Breast epithelium (tissue), 4 donors: ENCODE results near the gene EP400. TPM values are rescaled to one million over a fixed set of nuclear protein-coding genes. Genes with fewer than 3 reads are reported as not detected.
A peak's percentile ranks its signal among the peaks of the same experiment; 100 is the strongest.
"Not testable (repeated sequence)": the region's sequence is repeated elsewhere in the genome, so short reads cannot be mapped to it uniquely, and the experiment has no call there.

Experiments used
- DNase-seq, 2 donors: peaks; one replicate each; pipeline ENCODE4 v3.0.0-alpha.2; 2019; ENCODE audit warnings: low spot score in 2 of 2
- H3K27ac ChIP-seq, 2 donors: fragments of 200-600 bp; sonication (generic) in 1 of 2; one replicate each; pipeline ENCODE4 v1.5.1; 2016 to 2019; ENCODE audit warnings: mild to moderate bottlenecking in 1 of 2
- H3K27me3 ChIP-seq, 2 donors: fragments of 200-600 bp; sonication (generic) in 1 of 2; one replicate each; pipeline versions ENCODE4 v1.5.1 to v1.6.0; 2017 to 2019; ENCODE audit warnings: control low read depth in 1 of 2, mild to moderate bottlenecking in 1 of 2
- H3K36me3 ChIP-seq: fragments of 200-600 bp; one replicate; pipeline ENCODE4 v1.5.1; 2019
- H3K4me1 ChIP-seq, 2 donors: fragments of 200-600 bp; sonication (generic); one replicate each; pipeline ENCODE4 v1.5.1; 2016 to 2019; ENCODE audit warnings: control low read depth in 1 of 2
- H3K4me3 ChIP-seq, 3 donors: fragments of 200-600 bp; sonication (generic); 1 replicate in 2 of 3; 2 replicates in 1 of 3; pipeline ENCODE4 v1.5.1; 2016 to 2019; ENCODE audit warnings: mild to moderate bottlenecking in 3 of 3, moderate library complexity in 2 of 3
- H3K9me3 ChIP-seq, 2 donors: fragments of 200-600 bp; sonication (generic) in 1 of 2; one replicate each; pipeline ENCODE4 v1.5.1; 2016 to 2019; ENCODE audit warnings: control low read depth in 1 of 2
- CTCF ChIP-seq, 3 donors: fragments of 450-650 bp; IDR thresholded peaks; one replicate each; pipeline ENCODE4 v1.5.1; 2016 to 2017; ENCODE audit warnings: antibody characterized with exemption in 3 of 3, mild to moderate bottlenecking in 3 of 3, moderate library complexity in 3 of 3
- POLR2A ChIP-seq: fragments of 450-650 bp; IDR thresholded peaks from one replicate; pipeline ENCODE4 v1.6.1; 2016; ENCODE audit warnings: antibody characterized with exemption, mild to moderate bottlenecking, moderate library complexity
- POLR2AphosphoS5 ChIP-seq, 3 donors: sonication (generic); formaldehyde crosslinking; IDR thresholded peaks; one replicate each; pipeline ENCODE4 v1.6.1; 2017; ENCODE audit warnings: antibody characterized with exemption in 3 of 3
- intact Hi-C: fragments of 100-400 bp; cut with DNase I; formaldehyde crosslinking; loops from one replicate; pipeline ENCODE4 v1.15.1; 2023; ENCODE audit warnings: low total_unique reads
- total RNA-seq, 3 donors: library from RNA; depleted of rRNA; stranded (reverse); fragments of >200 nt; gene quantifications; one replicate each; pipeline ENCODE4 v1.1.0, GENCODE V29; 2016

Gene EP400
- total RNA-seq, 3 donors from 2014 or later, result 20.3 to 27.2 (median 24.4) TPM

DNA sequence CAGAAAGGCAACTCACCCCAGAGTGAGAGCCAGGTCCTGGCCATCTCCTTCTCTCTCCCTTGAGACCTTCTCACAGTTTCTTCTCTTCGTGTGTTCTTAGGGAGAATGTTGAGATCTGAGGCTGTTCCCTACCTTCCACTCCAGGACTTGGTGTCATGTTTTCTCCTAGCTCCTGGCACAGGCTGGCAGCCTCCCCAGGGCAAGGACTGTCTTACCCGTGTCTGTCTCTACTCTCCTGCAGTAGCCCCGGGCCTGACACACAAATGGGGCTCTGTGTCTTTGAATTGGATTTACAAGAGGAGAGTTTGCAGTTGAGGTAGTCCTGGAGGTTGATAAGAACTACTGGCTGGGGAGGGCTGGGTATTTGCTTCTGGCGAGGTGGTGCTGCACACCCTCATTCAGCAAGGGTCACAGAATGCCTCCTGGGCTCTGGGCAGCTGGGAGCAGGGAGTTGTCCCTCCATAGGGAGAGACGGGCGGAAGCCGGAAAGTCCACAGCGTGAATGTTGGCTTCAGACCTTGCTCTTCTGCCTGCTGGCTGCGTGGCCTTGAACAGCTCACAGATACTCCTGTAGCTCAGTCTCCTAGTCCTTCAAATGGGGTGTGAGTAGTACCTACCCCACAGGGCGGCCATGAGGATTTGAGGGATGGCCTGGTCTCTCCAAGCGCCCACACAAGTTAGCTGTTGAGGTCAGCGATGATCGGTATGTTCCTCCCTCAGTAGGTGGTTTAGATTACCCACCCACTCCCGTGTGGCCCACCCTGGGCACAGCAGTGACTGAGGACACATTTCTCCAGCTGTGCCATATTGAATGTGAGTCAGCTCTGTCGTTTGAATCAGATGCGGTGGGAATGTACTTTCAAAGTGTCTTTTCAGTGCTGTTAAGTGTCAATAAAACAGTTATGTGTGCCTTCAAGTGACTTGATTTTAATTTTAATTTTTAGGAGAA, 10.2 kb downstream of the EP400 start:
- peak in 1 of 2 donors; percentile 42 for DNase-seq
- no peak overlapping the region for H3K4me3 ChIP-seq
- intact Hi-C loops, result no loop called here
- no peaks in the 10 kb centered on the region for H3K4me1 ChIP-seq
- H3K27ac ChIP-seq, result no peak overlapping the region
- no peak for TF ChIP-seq POLR2AphosphoS5 (IDR thresholded peaks at IDR 0.05)
- TF ChIP-seq POLR2A, result no peak
- no peak for TF ChIP-seq CTCF (IDR thresholded peaks at IDR 0.05)
- no peaks in the 10 kb centered on the region for H3K36me3 ChIP-seq
- H3K9me3 ChIP-seq, result no peaks in the 10 kb centered on the region
- H3K27me3 ChIP-seq, result no peaks in the 10 kb centered on the region

DNA sequence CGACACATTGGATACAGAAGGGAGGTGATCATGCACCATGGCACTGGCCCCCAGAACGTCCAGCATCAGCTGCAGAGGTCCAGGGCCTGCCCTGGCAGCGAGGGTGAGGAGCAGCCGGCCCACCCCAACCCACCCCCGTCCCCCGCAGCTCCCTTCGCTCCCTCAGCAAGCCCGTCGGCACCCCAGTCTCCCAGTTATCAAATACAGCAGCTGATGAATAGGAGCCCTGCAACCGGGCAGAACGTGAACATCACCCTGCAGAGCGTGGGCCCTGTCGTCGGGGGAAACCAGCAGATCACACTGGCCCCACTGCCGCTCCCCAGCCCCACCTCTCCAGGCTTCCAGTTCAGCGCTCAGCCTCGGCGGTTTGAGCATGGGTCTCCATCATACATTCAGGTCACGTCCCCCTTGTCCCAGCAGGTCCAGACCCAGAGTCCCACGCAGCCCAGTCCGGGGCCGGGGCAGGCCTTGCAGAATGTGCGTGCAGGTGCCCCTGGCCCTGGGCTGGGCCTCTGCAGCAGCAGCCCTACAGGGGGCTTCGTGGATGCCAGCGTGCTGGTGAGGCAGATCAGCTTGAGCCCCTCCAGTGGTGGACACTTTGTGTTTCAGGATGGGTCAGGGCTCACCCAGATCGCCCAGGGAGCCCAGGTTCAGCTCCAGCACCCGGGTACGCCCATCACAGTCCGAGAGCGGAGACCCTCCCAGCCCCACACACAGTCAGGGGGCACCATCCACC, 11.0 kb downstream of the EP400 start:
- H3K4me1 ChIP-seq, H3K36me3 ChIP-seq, H3K4me3 ChIP-seq, H3K27me3 ChIP-seq, H3K27ac ChIP-seq, intact Hi-C loops, H3K9me3 ChIP-seq: not testable (repeated sequence)
- DNase-seq, result peak in 1 of 2 donors; percentile 19

GRCh38 chr12:131961328-131961727, 11.6 kb downstream of the EP400 start:
- H3K36me3 ChIP-seq, H3K27ac ChIP-seq, H3K4me1 ChIP-seq, H3K27me3 ChIP-seq, H3K4me3 ChIP-seq, intact Hi-C loops, H3K9me3 ChIP-seq, DNase-seq: not testable (repeated sequence)

GRCh38 chr12:131962069-131962468, 12.3 kb downstream of the EP400 start:
- intact Hi-C loops, result no loop called here
- TF ChIP-seq POLR2A (no peak), CTCF (IDR thresholded peaks at IDR 0.05) (no peak), POLR2AphosphoS5 (IDR thresholded peaks at IDR 0.05) (no peak)
- H3K9me3 ChIP-seq, result no peaks in the 10 kb centered on the region
- H3K27me3 ChIP-seq, result no peaks in the 10 kb centered on the region
- H3K4me1 ChIP-seq, result no peaks in the 10 kb centered on the region
- no peaks in the 10 kb centered on the region for H3K36me3 ChIP-seq
- DNase-seq, result peak in 1 of 2 donors; percentile 3
- no peak overlapping the region for H3K27ac ChIP-seq
- H3K4me3 ChIP-seq, result no peak overlapping the region

DNA sequence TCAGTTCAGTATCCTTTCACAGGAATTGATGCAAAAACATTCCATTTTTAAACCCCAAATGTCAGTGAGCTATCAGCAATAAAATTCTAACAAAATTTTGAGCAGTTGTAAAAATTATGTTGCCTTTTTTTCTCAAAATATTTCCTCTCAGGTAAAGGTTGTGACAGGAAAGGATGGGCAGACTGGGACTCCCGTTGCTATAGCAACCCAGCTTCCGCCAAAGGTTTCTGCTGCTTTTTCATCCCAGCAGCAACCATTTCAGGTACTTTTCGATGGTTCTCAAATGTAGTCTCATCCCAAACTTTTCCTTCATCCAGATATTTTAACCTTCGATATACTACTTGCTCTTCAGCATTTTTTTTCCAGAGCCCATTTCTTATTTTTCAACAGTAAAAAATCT, 13.6 kb downstream of the EP400 start:
- intact Hi-C loops, result no loop called here
- TF ChIP-seq POLR2A (no peak), CTCF (IDR thresholded peaks at IDR 0.05) (no peak), POLR2AphosphoS5 (IDR thresholded peaks at IDR 0.05) (no peak)
- Histone ChIP-seq H3K27me3 (no peaks in the 10 kb centered on the region), H3K4me3 (no peak overlapping the region), H3K27ac (no peak overlapping the region), H3K4me1 (no peaks in the 10 kb centered on the region), H3K36me3 (no peaks in the 10 kb centered on the region), H3K9me3 (no peaks in the 10 kb centered on the region)
- DNase-seq, result no peak

DNA sequence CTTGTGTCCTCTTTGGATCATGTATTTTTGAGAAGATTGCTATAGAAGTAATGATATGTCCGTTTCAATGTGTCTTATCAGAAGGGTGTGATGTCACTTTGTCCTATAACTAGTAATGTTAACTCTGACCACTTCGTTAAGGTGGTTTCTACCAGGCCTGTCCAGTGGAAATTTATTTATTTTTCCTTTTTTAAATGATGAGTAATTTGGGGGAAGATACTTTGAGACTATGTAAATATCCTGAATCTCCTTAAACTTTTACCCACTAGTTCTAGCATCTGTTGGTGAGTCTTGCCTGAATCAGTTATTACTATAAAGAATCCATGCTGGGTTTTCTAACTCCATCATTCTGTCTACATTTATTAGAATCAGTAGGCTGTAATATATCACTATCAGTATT, 15.3 kb downstream of the EP400 start:
- intact Hi-C loops, result no loop called here
- Histone ChIP-seq H3K27me3 (no peaks in the 10 kb centered on the region), H3K36me3 (no peaks in the 10 kb centered on the region), H3K9me3 (no peaks in the 10 kb centered on the region), H3K4me1 (no peaks in the 10 kb centered on the region), H3K27ac (no peak overlapping the region), H3K4me3 (no peak overlapping the region)
- DNase-seq, result no peak
- TF ChIP-seq POLR2A (no peak), POLR2AphosphoS5 (IDR thresholded peaks at IDR 0.05) (no peak), CTCF (IDR thresholded peaks at IDR 0.05) (no peak)
